ENCODE measurements around the gene LLGL2. TPM values are rescaled to one million over a fixed set of nuclear protein-coding genes. Genes with fewer than 3 reads are reported as not detected.

LLGL2 gene
- total and polyA plus RNA-seq, 10 of the 15 experiments (the other 5 are each of a cell fraction or from before 2014, with no cell fraction given) = 0.21 to 9.9 (median 4.5) TPM

DNA sequence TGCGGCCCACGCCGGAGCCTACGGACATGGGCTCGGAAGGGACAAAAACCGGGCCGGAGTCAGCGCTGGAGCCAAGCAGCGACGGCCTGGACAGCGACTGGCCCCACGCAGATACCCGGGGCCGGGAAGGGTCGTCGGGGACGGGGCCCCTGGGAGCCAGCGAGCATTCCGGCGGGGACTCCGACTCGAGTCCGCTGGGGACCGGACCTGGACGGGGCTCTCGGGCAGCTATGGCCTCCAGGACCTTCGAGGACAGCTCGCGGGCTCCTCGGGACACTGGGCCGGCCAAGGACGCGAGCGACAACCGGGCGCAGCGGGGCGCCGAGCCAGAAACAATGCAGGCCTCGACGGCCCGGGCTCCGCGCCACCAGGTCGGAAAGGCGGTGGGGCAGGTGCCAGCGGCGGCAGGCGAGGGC is 63.1 kb downstream of the LLGL2 start:
- H3K9me3 ChIP-seq (replicated peaks; ENCODE audit: control insufficient read depth, insufficient read depth, low read length) = no peaks in the 10 kb centered on the region
- H3K27ac ChIP-seq (ENCODE audit: control insufficient read depth, insufficient read depth) = peak overlapping the region; percentile 33; the same call in 1 of the 2 replicates
- intact Hi-C loops (cut with micrococcal nuclease; ENCODE audit: unreplicated experiment) = loop anchor here (1.0 to 2.0 kb wide), 2 partner anchors 72 to 162 kb away; partner anchors contain the start of gene TSEN54
- no peaks in the 10 kb centered on the region for H3K36me3 ChIP-seq (ENCODE audit: control insufficient read depth in 2 of 2, insufficient read depth in 2 of 2, low read length in 1 of 2)
- peak overlapping the region; percentile 88 for H3K4me2 ChIP-seq (ENCODE audit: control insufficient read depth, insufficient read depth)
- H2AFZ ChIP-seq (ENCODE audit: control insufficient read depth, low read depth, low read length) = peak overlapping the region; percentile 67
- CTCF ChIA-PET = interaction anchor here (0.7 to 2.9 kb wide), 6 partner anchors 46 to 165 kb away, joined by 3 to 12 read pairs (median 3); partner anchors contain the start of genes RECQL5 and TSEN54
- in situ Hi-C loops (cut with MboI) = no loop called here
- FAIRE-seq (no peak), DNase-seq (ENCODE audit: low read depth, low spot score) (no peak), ATAC-seq (peak; percentile 13)
- H3K4me3 ChIP-seq = peak overlapping the region; percentile 53; the same call in 1 of the 2 replicates
- POLR2A ChIA-PET = interaction anchor here (0.6 to 1.0 kb wide), 2 partner anchors 71 to 94 kb away, joined by 3 to 4 read pairs; no protein-coding TSS in a partner anchor
- H3K79me2 ChIP-seq (ENCODE audit: control insufficient read depth, insufficient read depth, low read length) = no peaks in the 10 kb centered on the region
- H4K20me1 ChIP-seq (ENCODE audit: control insufficient read depth, insufficient read depth) = no peaks in the 10 kb centered on the region
- TF ChIP-seq SMARCA5 (IDR thresholded peaks at IDR 0.05) (0 out of 2 replicates have a peak, but pooled peaks have one; percentile 16), TCF12 (IDR thresholded peaks at IDR 0.05; ENCODE audit: low read depth, low read length) (no peak), IKZF1 (conservative IDR thresholded peaks at IDR 0.05) (peak; percentile 74)
- H3K9ac ChIP-seq (ENCODE audit: control insufficient read depth, insufficient read depth, low read length) = peak overlapping the region; percentile 44; the same call in 1 of the 2 replicates
- RAD21 ChIA-PET (ENCODE audit: unreplicated experiment) = interaction anchor here (1.0 kb wide), 1 partner anchor 72 kb away, joined by 6 read pairs; the partner anchor contains the start of gene TSEN54
- peaks cover 5 to 9% of the 10 kb centered on the region in 2 experiments for H3K27me3 ChIP-seq (replicated peaks in 1 of 2; ENCODE audit: control insufficient read depth in 2 of 2, insufficient read depth in 2 of 2, low read length in 1 of 2)
- H3K4me1 ChIP-seq (ENCODE audit: control insufficient read depth, insufficient read depth, low read length) = 0 out of 2 replicates have a peak, but pooled peaks cover 4% of the 10 kb centered on the region
- SMC1A ChIA-PET (ENCODE audit: uncharacterized antibody, unreplicated experiment) = interaction anchor here (1.2 kb wide), 1 partner anchor 72 kb away, joined by 5 read pairs; the partner anchor contains the start of gene TSEN54
- BruUV-seq (replicated peaks) = TSS peak; percentile 78
- 12% methylated on average over 49 of the region's 49 CpGs for WGBS (ENCODE audit: insufficient coverage, insufficient replicate concordance, low lambda C conversion rate, missing lambda C conversion rate)

DNA sequence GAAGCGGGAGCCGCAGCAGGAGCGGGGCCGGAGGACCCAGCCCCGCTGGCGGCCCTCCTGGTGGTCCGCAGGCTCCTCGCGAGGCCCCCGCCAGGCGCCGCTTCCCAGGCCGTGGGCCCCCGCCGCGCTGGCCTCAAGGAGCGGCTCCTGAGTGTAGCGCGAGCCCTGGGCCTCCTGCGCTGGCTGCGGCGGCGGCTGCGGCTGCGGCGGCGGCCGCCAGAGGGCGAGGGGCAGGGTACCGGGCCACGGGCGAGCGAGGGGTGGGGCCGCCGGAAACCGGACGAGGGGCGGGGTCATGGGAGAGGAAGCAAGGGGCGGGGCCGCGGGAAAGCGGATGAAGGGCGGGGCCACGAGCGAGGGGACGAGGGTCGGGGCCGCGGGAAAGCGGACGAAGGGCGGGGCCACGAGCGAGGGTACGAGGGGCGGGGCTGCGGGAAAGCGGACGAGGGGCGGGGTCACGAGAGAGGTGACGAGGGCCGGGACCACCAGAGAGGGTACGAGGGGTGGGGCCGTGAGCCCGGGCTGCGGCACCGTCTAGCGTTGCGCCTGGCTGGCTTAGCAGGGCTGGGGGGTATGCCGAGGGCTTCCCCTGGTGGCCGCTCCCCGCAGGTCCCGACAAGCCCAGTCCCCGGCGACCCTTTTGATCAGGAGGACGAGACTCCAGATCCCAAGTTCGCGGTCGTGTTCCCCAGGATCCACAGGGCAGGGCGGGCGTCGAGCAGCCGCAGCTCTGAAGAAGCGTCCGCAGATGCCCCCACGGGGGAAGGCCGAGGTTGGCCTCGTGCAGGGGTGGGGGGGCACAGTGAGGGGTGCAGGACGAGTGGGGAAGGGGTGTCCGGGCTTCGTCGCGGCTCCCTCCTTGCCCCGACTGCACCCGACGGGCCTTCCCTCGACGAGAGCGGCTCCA is 63.8 kb downstream of the LLGL2 start:
- Histone ChIP-seq H3K79me2 (ENCODE audit: control insufficient read depth, insufficient read depth, low read length) (no peaks in the 10 kb centered on the region), H3K4me1 (ENCODE audit: control insufficient read depth, insufficient read depth, low read length) (0 out of 2 replicates have a peak, but pooled peaks cover 4% of the 10 kb centered on the region), H3K27ac (ENCODE audit: control insufficient read depth, insufficient read depth) (peak overlapping the region; percentile 33; the same call in 1 of the 2 replicates), H3K4me3 (peak overlapping the region; percentile 69), H3K9ac (ENCODE audit: control insufficient read depth, insufficient read depth, low read length) (peak overlapping the region; percentile 44; the same call in 1 of the 2 replicates), H3K36me3 (ENCODE audit: control insufficient read depth in 2 of 2, insufficient read depth in 2 of 2, low read length in 1 of 2) (no peaks in the 10 kb centered on the region), H3K27me3 (replicated peaks in 1 of 2; ENCODE audit: control insufficient read depth in 2 of 2, insufficient read depth in 2 of 2, low read length in 1 of 2) (peaks cover 5 to 9% of the 10 kb centered on the region in 2 experiments), H4K20me1 (ENCODE audit: control insufficient read depth, insufficient read depth) (no peaks in the 10 kb centered on the region), H2AFZ (ENCODE audit: control insufficient read depth, low read depth, low read length) (peak overlapping the region; percentile 79), H3K9me3 (replicated peaks; ENCODE audit: control insufficient read depth, insufficient read depth, low read length) (no peaks in the 10 kb centered on the region), H3K4me2 (ENCODE audit: control insufficient read depth, insufficient read depth) (peak overlapping the region; percentile 88)
- RAD21 ChIA-PET (ENCODE audit: unreplicated experiment) = no interaction called here
- intact Hi-C loops (cut with micrococcal nuclease; ENCODE audit: unreplicated experiment) (loop anchor here (1.0 to 2.0 kb wide), 2 partner anchors 72 to 163 kb away; partner anchors contain the start of gene TSEN54), in situ Hi-C loops (cut with MboI) (no loop called here)
- DNase-seq (ENCODE audit: low read depth, low spot score) (peak; percentile 48), ATAC-seq (peak; percentile 90), FAIRE-seq (peak; percentile 82)
- SMC1A ChIA-PET (ENCODE audit: uncharacterized antibody, unreplicated experiment) = interaction anchor here (1.2 kb wide), 1 partner anchor 72 kb away, joined by 5 read pairs; the partner anchor contains the start of gene TSEN54
- CTCF ChIA-PET = interaction anchor here (0.8 to 3.7 kb wide), 10 partner anchors 12 to 166 kb away, joined by 3 to 20 read pairs (median 4); partner anchors contain the start of genes RECQL5 and TSEN54
- BruUV-seq (replicated peaks) = no TSS peak
- POLR2A ChIA-PET = interaction anchor here (1.0 kb wide), 1 partner anchor 72 kb away, joined by 4 read pairs; no protein-coding TSS in a partner anchor
- WGBS (ENCODE audit: insufficient coverage, insufficient replicate concordance, low lambda C conversion rate, missing lambda C conversion rate) = 4% methylated on average over 48 of the region's 100 CpGs
- TF ChIP-seq ZNF622 (IDR thresholded peaks at IDR 0.05) (no peak), MEF2B (IDR thresholded peaks at IDR 0.05; ENCODE audit: partially characterized antibody, poor library complexity, severe bottlenecking) (no peak), GATAD2B (conservative IDR thresholded peaks at IDR 0.05; ENCODE audit: low read depth) (peak; percentile 50; the same call in 1 of the 2 replicates), NBN (IDR thresholded peaks at IDR 0.05) (no peak), NR2F1 (conservative IDR thresholded peaks at IDR 0.05) (peak; percentile 15; the same call in 1 of the 2 replicates), POLR2A (IDR thresholded peaks at IDR 0.05; ENCODE audit: low read depth, low read length) (peak; percentile 73), PAX5 (IDR thresholded peaks at IDR 0.05; ENCODE audit: borderline replicate concordance, low read depth, low read length) (peak; percentile 84), DPF2 (IDR thresholded peaks at IDR 0.05) (peak; percentile 56)
- TF ChIP-seq, protein P1, sequence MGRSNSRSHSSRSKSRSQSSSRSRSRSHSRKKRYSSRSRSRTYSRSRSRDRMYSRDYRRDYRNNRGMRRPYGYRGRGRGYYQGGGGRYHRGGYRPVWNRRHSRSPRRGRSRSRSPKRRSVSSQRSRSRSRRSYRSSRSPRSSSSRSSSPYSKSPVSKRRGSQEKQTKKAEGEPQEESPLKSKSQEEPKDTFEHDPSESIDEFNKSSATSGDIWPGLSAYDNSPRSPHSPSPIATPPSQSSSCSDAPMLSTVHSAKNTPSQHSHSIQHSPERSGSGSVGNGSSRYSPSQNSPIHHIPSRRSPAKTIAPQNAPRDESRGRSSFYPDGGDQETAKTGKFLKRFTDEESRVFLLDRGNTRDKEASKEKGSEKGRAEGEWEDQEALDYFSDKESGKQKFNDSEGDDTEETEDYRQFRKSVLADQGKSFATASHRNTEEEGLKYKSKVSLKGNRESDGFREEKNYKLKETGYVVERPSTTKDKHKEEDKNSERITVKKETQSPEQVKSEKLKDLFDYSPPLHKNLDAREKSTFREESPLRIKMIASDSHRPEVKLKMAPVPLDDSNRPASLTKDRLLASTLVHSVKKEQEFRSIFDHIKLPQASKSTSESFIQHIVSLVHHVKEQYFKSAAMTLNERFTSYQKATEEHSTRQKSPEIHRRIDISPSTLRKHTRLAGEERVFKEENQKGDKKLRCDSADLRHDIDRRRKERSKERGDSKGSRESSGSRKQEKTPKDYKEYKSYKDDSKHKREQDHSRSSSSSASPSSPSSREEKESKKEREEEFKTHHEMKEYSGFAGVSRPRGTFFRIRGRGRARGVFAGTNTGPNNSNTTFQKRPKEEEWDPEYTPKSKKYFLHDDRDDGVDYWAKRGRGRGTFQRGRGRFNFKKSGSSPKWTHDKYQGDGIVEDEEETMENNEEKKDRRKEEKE (IDR thresholded peaks at IDR 0.05) = no peak
